Kasumi-1 (cell line): ENCODE data around the gene EFCAB8.

Experiments
- DNase-seq, 2 experiments: peaks; one replicate each; lab custom pipeline; 2025; lab: John Stamatoyannopoulos, UW

Gene EFCAB8

GRCh38 chr20:33007376-33008335 is 148.9 kb downstream of the EFCAB8 start, which contains the start of gene BPIFB2:
Gene BPIFB2 (plus strand): TSS chr20:33007704. CDS start chr20:33008575, 871 bp downstream.
- DNase-seq = no peak

- DNase-seq = no peak
These were observed 149.9 kb downstream of the EFCAB8 start for GRCh38 chr20:33008336-33009213.

GRCh38 chr20:33009214-33010132 is 150.8 kb downstream of the EFCAB8 start:
- no peak for DNase-seq

- DNase-seq = no peak
These were observed 151.4 kb downstream of the EFCAB8 start for GRCh38 chr20:33010133-33010504.

- no peak for DNase-seq
These were observed 152.1 kb downstream of the EFCAB8 start for GRCh38 chr20:33010674-33011449.
